ENCODE data around the gene HIP1. TPM values are rescaled to one million over a fixed set of nuclear protein-coding genes. Genes with fewer than 3 reads are reported as not detected.

The HIP1 gene
- total and polyA plus RNA-seq, 2 donors from 2014 or later: 11.2 to 50.1 TPM

GRCh38 chr7:75624134-75624832 is 114.5 kb downstream of the HIP1 start:
- TF ChIP-seq, protein P1, sequence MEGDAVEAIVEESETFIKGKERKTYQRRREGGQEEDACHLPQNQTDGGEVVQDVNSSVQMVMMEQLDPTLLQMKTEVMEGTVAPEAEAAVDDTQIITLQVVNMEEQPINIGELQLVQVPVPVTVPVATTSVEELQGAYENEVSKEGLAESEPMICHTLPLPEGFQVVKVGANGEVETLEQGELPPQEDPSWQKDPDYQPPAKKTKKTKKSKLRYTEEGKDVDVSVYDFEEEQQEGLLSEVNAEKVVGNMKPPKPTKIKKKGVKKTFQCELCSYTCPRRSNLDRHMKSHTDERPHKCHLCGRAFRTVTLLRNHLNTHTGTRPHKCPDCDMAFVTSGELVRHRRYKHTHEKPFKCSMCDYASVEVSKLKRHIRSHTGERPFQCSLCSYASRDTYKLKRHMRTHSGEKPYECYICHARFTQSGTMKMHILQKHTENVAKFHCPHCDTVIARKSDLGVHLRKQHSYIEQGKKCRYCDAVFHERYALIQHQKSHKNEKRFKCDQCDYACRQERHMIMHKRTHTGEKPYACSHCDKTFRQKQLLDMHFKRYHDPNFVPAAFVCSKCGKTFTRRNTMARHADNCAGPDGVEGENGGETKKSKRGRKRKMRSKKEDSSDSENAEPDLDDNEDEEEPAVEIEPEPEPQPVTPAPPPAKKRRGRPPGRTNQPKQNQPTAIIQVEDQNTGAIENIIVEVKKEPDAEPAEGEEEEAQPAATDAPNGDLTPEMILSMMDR (IDR thresholded peaks at IDR 0.05; ENCODE audit: borderline replicate concordance, extremely low read depth, insufficient read depth): no peak
- H3K4me1 ChIP-seq (ENCODE audit: control insufficient read depth in 2 of 3, insufficient read depth in 2 of 3, low read depth in 1 of 3, low read length in 3 of 3): peaks cover 0 to 8% (median 0%) of the 10 kb centered on the region in 3 donors
- H3K27me3 ChIP-seq (ENCODE audit: control insufficient read depth, insufficient read depth, low read length): no peaks in the 10 kb centered on the region
- no peak overlapping the region for H3K4me3 ChIP-seq (ENCODE audit: low read length in 3 of 3)
- H3K27ac ChIP-seq (ENCODE audit: low read depth in 2 of 2, low read length in 2 of 2): peak overlapping the region; percentile 53 to 86
- H3K9ac ChIP-seq (ENCODE audit: low read length in 3 of 3): peak overlapping the region in 1 of 3 donors; percentile 20
- DNase-seq (peak in 1 of 5 donors; percentile 85), FAIRE-seq (no peak)
- intact Hi-C loops (cut with DNase I): no loop called here
- no peaks in the 10 kb centered on the region for H3K9me3 ChIP-seq (ENCODE audit: control insufficient read depth in 2 of 3, insufficient read depth in 1 of 3, low read length in 3 of 3)
- no peaks in the 10 kb centered on the region for H3K36me3 ChIP-seq (ENCODE audit: control insufficient read depth in 2 of 3, insufficient read depth in 3 of 3, low read length in 3 of 3)

DNA sequence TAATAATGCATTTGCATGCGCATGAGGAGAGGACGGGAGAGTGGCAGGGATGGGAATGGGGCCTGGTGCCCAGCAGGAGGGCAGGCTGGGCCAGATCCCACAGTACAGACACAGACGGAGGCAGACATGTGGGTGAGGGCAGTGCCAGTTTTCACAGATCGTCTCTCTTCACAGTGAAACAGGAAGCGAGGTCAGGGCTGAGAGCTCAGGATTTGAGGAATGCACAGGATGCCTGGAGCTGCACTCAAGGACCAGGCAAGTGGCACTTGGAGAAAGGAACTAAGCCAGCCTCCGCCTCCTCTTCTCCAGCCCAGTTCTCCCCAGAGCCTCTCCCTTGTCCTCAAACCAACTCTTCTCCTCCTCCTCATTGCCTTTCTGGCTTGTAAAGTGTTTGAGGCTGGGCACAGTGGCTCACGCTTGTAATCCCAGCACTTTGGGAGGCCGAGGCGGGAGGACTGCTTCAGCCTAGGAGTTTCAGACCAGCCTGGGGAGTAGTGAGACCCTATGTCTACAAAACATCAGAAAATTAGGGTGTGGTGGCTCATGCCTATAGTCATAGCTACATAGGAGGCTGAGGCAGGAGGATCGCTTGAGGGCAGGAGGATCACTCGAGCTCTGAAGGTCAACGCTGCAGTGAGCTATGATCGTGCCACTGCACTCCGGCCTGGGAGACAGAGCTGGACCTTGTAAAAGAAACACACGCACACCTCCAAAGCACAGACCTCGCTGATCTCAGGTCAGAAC is 115.2 kb downstream of the HIP1 start:
- Histone ChIP-seq H3K9me3 (ENCODE audit: control insufficient read depth in 2 of 3, insufficient read depth in 1 of 3, low read length in 3 of 3) (no peaks in the 10 kb centered on the region), H3K4me3 (ENCODE audit: low read length in 3 of 3) (no peak overlapping the region), H3K9ac (ENCODE audit: low read length in 3 of 3) (no peak overlapping the region), H3K27me3 (ENCODE audit: control insufficient read depth, insufficient read depth, low read length) (no peaks in the 10 kb centered on the region), H3K27ac (ENCODE audit: low read depth in 2 of 2, low read length in 2 of 2) (peak overlapping the region in 1 of 2 donors; percentile 86), H3K4me1 (ENCODE audit: control insufficient read depth in 2 of 3, insufficient read depth in 2 of 3, low read depth in 1 of 3, low read length in 3 of 3) (peaks cover 0 to 8% (median 0%) of the 10 kb centered on the region in 3 donors), H3K36me3 (ENCODE audit: control insufficient read depth in 2 of 3, insufficient read depth in 3 of 3, low read length in 3 of 3) (no peaks in the 10 kb centered on the region)
- intact Hi-C loops (cut with DNase I): no loop called here
- TF ChIP-seq, protein P1 (IDR thresholded peaks at IDR 0.05; ENCODE audit: borderline replicate concordance, extremely low read depth, insufficient read depth): no peak
- FAIRE-seq: no peak
- DNase-seq: no peak

GRCh38 chr7:75621124-75621523 is 117.6 kb downstream of the HIP1 start:
- intact Hi-C loops (cut with DNase I): no loop called here
- no peaks in the 10 kb centered on the region for H3K27me3 ChIP-seq (ENCODE audit: control insufficient read depth, insufficient read depth, low read length)
- no peak for FAIRE-seq
- H3K4me3 ChIP-seq (ENCODE audit: low read length in 3 of 3): no peak overlapping the region
- TF ChIP-seq, protein P1 (IDR thresholded peaks at IDR 0.05; ENCODE audit: borderline replicate concordance, extremely low read depth, insufficient read depth): no peak
- H3K36me3 ChIP-seq (ENCODE audit: control insufficient read depth in 2 of 3, insufficient read depth in 3 of 3, low read length in 3 of 3): no peaks in the 10 kb centered on the region
- H3K9me3 ChIP-seq (ENCODE audit: control insufficient read depth in 2 of 3, insufficient read depth in 1 of 3, low read length in 3 of 3): no peaks in the 10 kb centered on the region
- no peak overlapping the region for H3K9ac ChIP-seq (ENCODE audit: low read length in 3 of 3)
- no peak for DNase-seq
- H3K27ac ChIP-seq (ENCODE audit: low read depth in 2 of 2, low read length in 2 of 2): peak overlapping the region in 1 of 2 donors; percentile 3
- H3K4me1 ChIP-seq (ENCODE audit: control insufficient read depth in 2 of 3, insufficient read depth in 2 of 3, low read depth in 1 of 3, low read length in 3 of 3): peaks cover 0 to 8% (median 0%) of the 10 kb centered on the region in 3 donors

Measured in kidney (tissue), 14 donors.